ENCODE data around the gene UHRF2.

- no peak for TF ChIP-seq BCLAF1 (IDR thresholded peaks at IDR 0.05; ENCODE audit: borderline replicate concordance in 1 of 2, control insufficient read depth in 1 of 2, low read depth in 2 of 2, low read length in 1 of 2)
- TF ChIP-seq FOXM1 (IDR thresholded peaks at IDR 0.05; ENCODE audit: low read depth), result no peak
- no peak for TF ChIP-seq FOXM1 (CRISPR knock-in tag; IDR thresholded peaks at IDR 0.05; ENCODE audit: low read depth)
- no peak for TF ChIP-seq CTCF (IDR thresholded peaks at IDR 0.05 in 2 of 3, conservative IDR thresholded peaks at IDR 0.05 in 1 of 3; ENCODE audit: insufficient read depth in 2 of 3, low read depth in 1 of 3, low read length in 3 of 3)
- no peak for TF ChIP-seq JUN (IDR thresholded peaks at IDR 0.05; ENCODE audit: borderline replicate concordance, low read depth, low read length)
- no peak for TF ChIP-seq JUN (CRISPR knock-in tag; IDR thresholded peaks at IDR 0.05; ENCODE audit: borderline replicate concordance)
- no peak for TF ChIP-seq ELF1 (tag; IDR thresholded peaks at IDR 0.05)
- TF ChIP-seq HNRNPUL1 (IDR thresholded peaks at IDR 0.05; ENCODE audit: low read length), result no peak
- TF ChIP-seq FOSL1 (tag; conservative IDR thresholded peaks at IDR 0.05), result no peak
- no peak for TF ChIP-seq ZC3H8 (IDR thresholded peaks at IDR 0.05)
- no peak for TF ChIP-seq RFX5 (IDR thresholded peaks at IDR 0.05; ENCODE audit: low read depth, low read length)
- TF ChIP-seq RBM22 (IDR thresholded peaks at IDR 0.05; ENCODE audit: low read depth, low read length, poor library complexity, severe bottlenecking), result no peak
- no peak for TF ChIP-seq LCOR (CRISPR knock-in tag; IDR thresholded peaks at IDR 0.05)
Measured at GRCh38 chr9:6552498-6553121, 139.6 kb downstream of the UHRF2 start.
